ENCODE measurements around the gene CCZ1.
"Not testable (repeated sequence)": the region's sequence is repeated elsewhere in the genome, so short reads cannot be mapped to it uniquely, and the experiment has no call there.

CCZ1 gene

DNA sequence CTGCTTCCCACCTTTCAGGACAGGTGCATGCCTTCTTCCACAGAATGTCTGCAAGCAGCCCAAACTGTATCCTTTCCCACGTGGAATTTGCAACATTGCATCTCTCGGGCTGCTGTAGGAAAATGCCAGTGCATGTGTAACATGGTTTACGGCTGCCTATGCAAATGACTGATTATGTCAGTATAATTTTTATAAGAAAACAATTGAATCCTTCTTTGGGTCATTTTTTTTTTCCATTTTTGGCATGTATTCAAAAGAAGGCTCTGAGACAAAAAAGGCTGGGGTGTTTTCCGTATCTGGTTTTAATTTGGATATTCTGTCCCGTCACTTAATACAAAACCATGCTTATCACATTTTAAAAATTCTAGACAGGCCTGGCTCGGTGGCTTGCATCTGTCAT lies 18.4 kb upstream of the CCZ1 start:
- H3K27me3 Mint-ChIP-seq, H3K9me3 Mint-ChIP-seq, H3K4me1 Mint-ChIP-seq, H3K36me3 Mint-ChIP-seq, CTCF ChIA-PET, H3K27ac Mint-ChIP-seq, DNase-seq, H3K4me3 Mint-ChIP-seq: not testable (repeated sequence)

DNA sequence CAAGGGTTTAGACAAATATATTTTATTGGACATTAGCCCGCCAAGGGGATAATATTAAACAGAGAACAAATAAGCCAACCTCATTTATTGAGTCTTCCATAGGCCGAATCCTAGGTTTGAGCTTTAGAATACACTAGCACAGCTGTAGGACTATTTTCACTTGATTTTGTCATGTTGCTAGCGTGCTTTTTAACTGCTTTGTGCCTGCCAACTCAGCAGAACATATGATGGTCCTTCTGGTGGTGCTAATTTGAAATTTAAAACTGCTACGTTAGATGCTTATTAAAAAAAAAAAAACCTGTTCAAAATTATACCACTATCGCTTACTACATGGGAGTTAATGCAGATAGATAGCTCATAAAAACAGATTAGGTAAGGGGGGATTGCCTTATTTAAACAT lies 14.1 kb upstream of the CCZ1 start:
- H3K4me3 Mint-ChIP-seq, H3K27ac Mint-ChIP-seq, H3K4me1 Mint-ChIP-seq, CTCF ChIA-PET, H3K36me3 Mint-ChIP-seq, H3K27me3 Mint-ChIP-seq, H3K9me3 Mint-ChIP-seq, DNase-seq: not testable (repeated sequence)

- H3K9me3 Mint-ChIP-seq, H3K36me3 Mint-ChIP-seq, CTCF ChIA-PET, H3K27ac Mint-ChIP-seq, H3K4me3 Mint-ChIP-seq, H3K4me1 Mint-ChIP-seq, DNase-seq, H3K27me3 Mint-ChIP-seq: not testable (repeated sequence)
These were observed 10.5 kb upstream of the CCZ1 start for GRCh38 chr7:5888021-5888420.

DNA sequence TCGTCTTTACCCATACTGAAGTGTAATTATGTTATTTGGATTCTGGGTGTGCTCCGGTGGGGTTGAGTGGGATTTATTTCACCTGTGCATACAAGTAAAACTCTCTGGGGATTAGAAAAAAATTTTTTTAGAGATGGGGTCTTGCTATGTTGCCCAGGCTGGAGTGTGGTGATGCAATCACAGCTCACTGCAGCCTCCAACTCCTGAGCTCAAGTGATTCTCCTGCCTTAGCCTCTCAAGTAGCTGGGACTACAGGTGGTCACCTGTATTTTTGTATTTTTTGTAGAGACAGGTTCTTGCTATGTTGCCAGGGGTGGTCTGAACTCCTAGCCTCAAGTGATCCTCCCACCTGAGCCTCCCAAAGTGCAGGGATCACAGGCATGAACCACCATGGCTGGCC lies 8.3 kb upstream of the CCZ1 start:
- H3K4me3 Mint-ChIP-seq, H3K36me3 Mint-ChIP-seq, DNase-seq, CTCF ChIA-PET, H3K27me3 Mint-ChIP-seq, H3K27ac Mint-ChIP-seq, H3K9me3 Mint-ChIP-seq, H3K4me1 Mint-ChIP-seq: not testable (repeated sequence)

- H3K4me3 Mint-ChIP-seq, result no peak overlapping the region
- no peaks in the 10 kb centered on the region for H3K4me1 Mint-ChIP-seq
- CTCF ChIA-PET, result no interaction called here
- H3K36me3 Mint-ChIP-seq, result no peaks in the 10 kb centered on the region
- H3K27me3 Mint-ChIP-seq, result peaks cover 6% of the 10 kb centered on the region
- DNase-seq, result no peak
- no peak overlapping the region for H3K27ac Mint-ChIP-seq
- no peaks in the 10 kb centered on the region for H3K9me3 Mint-ChIP-seq
These were observed 6.0 kb upstream of the CCZ1 start for GRCh38 chr7:5892498-5892897.

- H3K9me3 Mint-ChIP-seq, DNase-seq, H3K27me3 Mint-ChIP-seq, H3K36me3 Mint-ChIP-seq, CTCF ChIA-PET: not testable (repeated sequence)
- peak overlapping the region; percentile 60 for H3K4me3 Mint-ChIP-seq
- H3K4me1 Mint-ChIP-seq, result peaks cover 13% of the 10 kb centered on the region
- peak overlapping the region; percentile 84 for H3K27ac Mint-ChIP-seq
These were observed 1.1 kb upstream of the CCZ1 start for GRCh38 chr7:5897369-5897919.

DNA sequence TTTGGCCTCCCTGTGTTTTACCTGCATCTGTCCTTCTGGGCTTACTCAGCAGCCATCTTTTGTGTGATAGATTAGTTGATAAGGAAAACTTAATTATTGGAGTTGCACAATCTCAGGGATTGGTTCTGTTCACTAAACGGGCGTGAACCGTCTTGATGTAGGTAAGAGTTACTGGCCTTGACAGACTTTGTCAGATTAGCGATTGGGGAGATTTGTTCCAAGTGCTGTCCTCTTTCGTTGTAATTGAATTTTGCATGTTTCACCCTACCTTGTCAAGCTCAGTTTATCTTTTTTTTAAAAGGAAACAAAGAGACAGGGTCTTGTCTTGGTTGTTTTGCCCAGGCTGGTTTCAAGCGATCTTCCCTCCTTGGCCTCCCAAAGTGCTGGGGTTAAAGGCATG lies 4.5 kb downstream of the CCZ1 start:
- H3K36me3 Mint-ChIP-seq, result peaks cover 23% of the 10 kb centered on the region
- H3K27me3 Mint-ChIP-seq, H3K9me3 Mint-ChIP-seq, DNase-seq, H3K4me1 Mint-ChIP-seq, H3K4me3 Mint-ChIP-seq, H3K27ac Mint-ChIP-seq, CTCF ChIA-PET: not testable (repeated sequence)

DNA sequence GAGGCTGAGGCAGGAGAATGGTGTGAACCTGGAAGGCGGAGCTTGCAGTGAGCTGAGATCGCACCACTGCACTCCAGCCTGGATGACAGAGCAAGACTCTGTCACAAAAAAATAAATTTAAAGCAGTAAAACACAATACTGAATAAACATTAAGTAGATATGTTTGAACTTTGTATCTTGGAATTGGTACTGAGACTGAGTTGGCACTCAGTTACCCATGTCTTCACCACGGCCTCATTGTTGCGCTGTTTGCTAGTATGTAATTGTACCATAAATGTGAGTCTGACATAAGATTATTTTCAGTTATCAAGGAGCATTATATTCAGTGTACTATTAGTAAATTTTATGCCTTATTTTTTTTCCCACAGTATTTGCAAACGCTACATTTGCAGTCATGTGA lies 6.2 kb downstream of the CCZ1 start:
- peaks cover 28% of the 10 kb centered on the region for H3K36me3 Mint-ChIP-seq
- H3K4me1 Mint-ChIP-seq, H3K4me3 Mint-ChIP-seq, H3K9me3 Mint-ChIP-seq, DNase-seq, CTCF ChIA-PET, H3K27ac Mint-ChIP-seq, H3K27me3 Mint-ChIP-seq: not testable (repeated sequence)

DNA sequence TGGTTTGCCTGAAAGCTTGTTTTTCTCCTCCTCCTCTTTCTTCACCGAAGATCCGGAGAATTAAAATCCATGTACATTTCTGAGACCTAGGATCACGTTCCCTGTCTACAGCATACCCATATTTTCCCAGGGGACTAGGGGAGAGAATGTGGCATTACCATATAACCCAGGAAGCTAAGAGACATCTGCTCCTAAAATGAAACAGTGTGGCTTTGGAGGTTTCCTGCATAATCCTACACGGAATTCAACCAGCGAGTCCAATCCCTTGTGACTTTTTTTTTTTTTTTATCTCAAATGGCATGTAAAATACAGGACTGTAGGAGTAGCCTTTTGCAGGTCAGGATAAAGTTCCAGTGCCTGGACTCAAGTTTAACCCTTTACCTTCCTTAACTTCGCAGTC lies 10.3 kb downstream of the CCZ1 start:
- CTCF ChIA-PET, H3K4me3 Mint-ChIP-seq: not testable (repeated sequence)
- peaks cover 23% of the 10 kb centered on the region for H3K36me3 Mint-ChIP-seq

GRCh38 chr7:5916529-5916928 lies 18.0 kb downstream of the CCZ1 start:
- H3K36me3 Mint-ChIP-seq, H3K4me3 Mint-ChIP-seq, H3K27ac Mint-ChIP-seq, CTCF ChIA-PET, H3K4me1 Mint-ChIP-seq, H3K27me3 Mint-ChIP-seq, DNase-seq, H3K9me3 Mint-ChIP-seq: not testable (repeated sequence)

More for the DNA sequence above, 10.3 kb downstream of the CCZ1 start:
- not testable (repeated sequence) for H3K9me3 Mint-ChIP-seq, H3K4me1 Mint-ChIP-seq, DNase-seq, H3K27me3 Mint-ChIP-seq, H3K27ac Mint-ChIP-seq

GRCh38 chr7:5924180-5924579 lies 25.6 kb downstream of the CCZ1 start:
- H3K27ac Mint-ChIP-seq, H3K27me3 Mint-ChIP-seq, H3K4me3 Mint-ChIP-seq, DNase-seq, H3K9me3 Mint-ChIP-seq, CTCF ChIA-PET, H3K36me3 Mint-ChIP-seq, H3K4me1 Mint-ChIP-seq: not testable (repeated sequence)

DNA sequence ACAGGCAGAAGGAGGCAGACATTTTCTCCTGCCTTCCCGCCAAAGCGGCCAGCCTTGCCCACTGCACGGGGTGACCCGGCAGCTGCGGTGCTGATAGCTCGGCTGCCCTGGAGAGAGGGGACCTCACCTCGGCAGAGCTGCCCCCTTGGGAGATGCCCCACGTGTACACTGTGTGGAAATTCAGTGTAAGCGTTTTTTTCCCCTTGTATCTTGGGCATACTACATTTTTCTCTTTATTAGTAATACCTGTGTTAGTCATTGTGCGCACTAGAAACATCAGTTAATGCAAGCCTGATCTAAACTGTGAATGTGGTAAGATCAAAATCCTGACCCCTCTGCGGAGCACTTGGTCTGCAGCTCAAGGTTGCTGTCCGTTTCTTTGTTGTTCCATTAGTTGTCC lies 26.1 kb downstream of the CCZ1 start:
- DNase-seq, H3K9me3 Mint-ChIP-seq, H3K36me3 Mint-ChIP-seq, H3K4me1 Mint-ChIP-seq, CTCF ChIA-PET, H3K4me3 Mint-ChIP-seq, H3K27me3 Mint-ChIP-seq, H3K27ac Mint-ChIP-seq: not testable (repeated sequence)

DNA sequence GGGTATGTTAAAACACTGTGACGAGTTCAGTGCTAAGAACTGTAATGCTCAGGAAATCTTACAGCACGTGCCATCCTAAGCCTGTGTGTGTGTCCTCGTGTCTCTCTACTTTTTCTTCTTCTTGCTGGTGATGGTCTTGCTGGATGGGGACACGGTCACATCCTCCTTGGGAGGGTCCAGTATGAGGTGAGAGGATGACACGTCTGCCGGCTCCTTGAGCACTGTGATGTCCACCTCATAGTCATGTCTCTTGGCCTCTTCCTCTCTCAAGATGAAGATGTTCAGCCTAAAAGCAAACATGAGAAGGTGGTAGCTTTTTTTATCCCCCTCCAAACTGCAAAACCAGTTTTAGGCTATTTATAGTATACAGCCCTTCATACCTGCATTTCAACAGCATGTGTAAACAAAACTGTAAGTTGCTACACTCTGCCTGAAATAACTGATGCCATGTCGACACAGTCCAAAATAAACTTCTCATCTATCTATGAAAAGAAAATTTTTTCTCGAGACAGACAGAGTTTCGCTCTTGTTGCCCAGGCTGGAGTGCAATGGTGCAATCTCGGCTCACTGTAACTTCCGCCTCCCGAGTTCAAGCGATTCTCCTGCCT lies 27.8 kb downstream of the CCZ1 start:
- DNase-seq, H3K4me1 Mint-ChIP-seq, H3K4me3 Mint-ChIP-seq, H3K9me3 Mint-ChIP-seq, H3K27me3 Mint-ChIP-seq, H3K27ac Mint-ChIP-seq, H3K36me3 Mint-ChIP-seq, CTCF ChIA-PET: not testable (repeated sequence)

DNA sequence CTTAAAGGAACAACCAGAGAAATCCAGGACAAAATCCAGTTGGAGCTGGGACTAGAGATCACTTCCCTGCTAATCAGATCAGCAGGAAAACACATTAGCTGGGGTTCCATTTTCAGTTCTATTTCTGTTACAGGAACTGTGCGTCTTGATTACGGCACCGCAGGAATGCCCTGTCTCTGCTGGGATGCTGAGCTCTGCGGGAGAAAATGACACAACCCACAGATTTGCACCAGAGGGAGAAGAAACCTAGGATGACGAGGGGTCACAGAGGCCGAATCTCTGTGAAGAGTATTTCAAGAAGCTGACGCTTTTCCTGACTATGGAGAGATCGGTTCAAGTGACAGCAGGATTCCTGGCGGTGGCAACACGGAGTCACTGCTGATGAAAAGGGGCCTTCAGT lies 31.8 kb downstream of the CCZ1 start:
- H3K36me3 Mint-ChIP-seq, H3K4me3 Mint-ChIP-seq, H3K4me1 Mint-ChIP-seq, H3K27me3 Mint-ChIP-seq, CTCF ChIA-PET, H3K27ac Mint-ChIP-seq, H3K9me3 Mint-ChIP-seq, DNase-seq: not testable (repeated sequence)

DNA sequence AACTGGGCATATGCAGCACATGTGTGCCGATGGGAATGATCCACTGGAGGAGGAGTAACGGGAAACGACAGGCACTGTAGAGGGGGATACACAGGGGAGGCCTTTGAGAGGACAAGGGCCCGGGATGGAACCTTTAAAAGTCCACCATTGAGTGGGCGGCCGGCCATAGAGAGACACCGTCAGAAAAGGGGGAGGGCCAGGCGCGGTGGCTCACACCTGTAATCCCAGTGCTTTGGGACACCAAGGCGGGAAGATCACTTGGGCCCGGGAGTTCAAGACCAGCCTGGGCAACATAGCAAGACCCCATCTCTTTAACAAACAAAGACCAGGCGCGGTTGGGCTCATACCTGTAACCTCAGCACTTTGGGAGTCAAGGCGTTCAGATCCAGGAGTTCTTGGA lies 32.7 kb downstream of the CCZ1 start:
- H3K4me3 Mint-ChIP-seq, H3K4me1 Mint-ChIP-seq, H3K27me3 Mint-ChIP-seq, H3K9me3 Mint-ChIP-seq, H3K27ac Mint-ChIP-seq, CTCF ChIA-PET, DNase-seq, H3K36me3 Mint-ChIP-seq: not testable (repeated sequence)
